ENCODE data around the gene ATP5MG. TPM values are rescaled to one million over a fixed set of nuclear protein-coding genes. Genes with fewer than 3 reads are reported as not detected.

Gene ATP5MG, protein sequence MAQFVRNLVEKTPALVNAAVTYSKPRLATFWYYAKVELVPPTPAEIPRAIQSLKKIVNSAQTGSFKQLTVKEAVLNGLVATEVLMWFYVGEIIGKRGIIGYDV
- total RNA-seq: 21.0 and 34.8 TPM in 2 replicates

DNA sequence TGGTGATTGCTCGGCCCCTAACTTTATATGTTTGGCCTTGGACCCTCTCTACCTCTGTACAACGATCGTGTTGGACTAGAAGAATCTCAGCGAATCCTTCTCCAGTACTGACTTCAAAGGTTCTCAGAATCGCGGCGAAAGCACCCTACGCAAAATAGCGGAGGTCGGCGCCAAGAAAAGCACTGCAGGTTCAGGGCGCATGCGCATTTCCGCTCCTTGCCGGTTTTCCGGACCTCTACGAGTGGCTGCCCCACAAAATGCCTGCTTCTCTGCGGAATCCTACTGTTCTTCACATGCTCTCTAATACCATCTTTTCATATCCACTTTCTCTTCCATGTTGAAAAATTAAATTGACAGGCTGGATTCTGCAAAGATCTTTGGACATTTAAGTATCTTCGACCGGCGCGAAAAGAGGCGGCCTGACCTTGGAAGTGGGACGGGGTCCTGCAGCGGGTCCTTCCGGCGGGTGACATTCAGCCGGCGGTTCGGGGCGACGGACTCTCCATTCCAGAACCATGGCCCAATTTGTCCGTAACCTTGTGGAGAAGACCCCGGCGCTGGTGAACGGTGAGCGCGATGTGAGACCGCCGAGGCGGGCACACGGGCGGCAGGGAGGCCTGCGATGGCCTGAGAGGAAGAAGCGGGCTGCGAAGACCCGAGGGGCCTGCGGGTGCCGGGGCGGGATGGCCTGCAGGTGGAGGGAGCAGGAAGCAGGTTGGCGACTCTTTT lies at the start of gene ATP5MG:
TSS of gene ATP5MG (plus strand) at position 456 of the 729 bp plus-strand sequence. CDS start at position 516, 60 bp downstream.

DNA sequence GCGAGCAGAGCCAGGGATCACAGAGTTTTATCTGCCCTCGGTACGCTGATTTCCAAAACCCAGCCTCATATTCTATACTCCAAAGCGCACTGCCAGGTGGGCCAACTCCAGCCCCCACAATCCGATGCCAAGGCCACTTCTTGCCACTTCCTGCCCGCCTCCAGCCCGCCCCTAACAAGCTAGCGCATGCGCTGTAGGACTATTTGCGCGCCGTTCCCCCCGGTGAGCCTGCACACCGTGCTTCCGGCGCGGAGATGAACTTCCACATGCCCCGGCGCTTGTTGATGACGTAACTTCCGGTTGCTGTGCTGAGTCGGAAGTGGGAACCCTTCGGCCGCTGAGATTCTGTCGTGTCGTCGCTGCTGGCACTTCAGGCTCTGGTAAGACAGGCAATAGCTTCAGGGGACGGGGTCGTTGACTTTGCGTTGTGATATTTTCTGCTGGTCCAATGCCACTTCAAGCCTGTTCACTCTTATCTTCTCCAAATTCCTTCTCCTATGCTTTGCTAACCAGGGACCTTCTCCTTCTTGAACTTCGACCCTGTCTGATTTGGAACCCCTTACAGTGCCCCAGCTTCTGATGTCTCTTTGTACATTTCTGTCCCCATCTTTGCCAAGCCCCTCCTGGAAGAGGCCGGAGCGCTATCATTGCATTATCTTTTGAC lies 42.0 kb upstream of the ATP5MG start, which contains the start of gene UBE4A:
TSS of gene UBE4A (plus strand) at position 306 of the 664 bp plus-strand sequence. CDS start 5,481 bp downstream, outside the sequence.

DNA sequence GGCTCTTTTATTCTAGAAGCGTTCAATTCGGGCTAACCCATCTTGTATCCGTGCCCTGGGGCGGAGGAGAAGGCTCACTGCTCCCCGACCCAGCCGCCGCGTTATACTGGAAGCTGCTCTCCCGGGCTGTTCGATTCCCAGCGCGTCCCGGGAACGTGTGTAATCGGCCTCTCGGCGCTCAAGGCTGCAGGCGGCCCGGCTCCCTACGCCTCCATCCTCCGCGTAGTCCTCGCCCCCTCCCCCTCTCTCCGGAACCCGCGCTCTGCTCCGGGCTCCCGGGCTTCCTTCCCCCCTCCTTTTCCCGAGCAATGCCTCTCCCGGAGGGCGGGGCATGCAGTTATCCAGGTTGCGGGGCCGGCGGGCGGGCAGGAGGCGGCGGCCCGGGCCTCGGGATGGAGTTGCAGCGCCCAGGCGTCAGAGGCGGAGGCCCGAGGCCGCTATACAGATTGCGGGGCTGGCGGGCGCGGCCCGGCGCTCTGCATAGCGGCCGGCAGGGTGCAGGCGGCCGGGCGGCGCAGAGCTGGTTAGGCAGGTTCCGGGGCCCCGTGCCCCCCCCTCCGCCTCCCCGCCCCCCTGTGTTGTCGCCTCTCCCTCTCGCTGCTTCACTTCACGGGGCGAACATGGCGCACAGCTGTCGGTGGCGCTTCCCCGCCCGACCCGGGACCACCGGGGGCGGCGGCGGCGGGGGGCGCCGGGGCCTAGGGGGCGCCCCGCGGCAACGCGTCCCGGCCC lies 34.7 kb downstream of the ATP5MG start, which contains the start of gene KMT2A:
TSS of gene KMT2A (plus strand) at position 600 of the 732 bp plus-strand sequence. CDS start at position 621, 21 bp downstream.

Other genes with a start within 250 kb of the ATP5MG start
- 0.44 and 0.83 TPM in 2 replicates for gene SCN4B, start 248.8 kb upstream of the ATP5MG start, total RNA-seq
- gene SCN2B, start 225.0 kb upstream of the ATP5MG start, total RNA-seq: under 0.01 and 0.99 TPM in 2 replicates
- not detected in 2 replicates for gene JAML, start 176.6 kb upstream of the ATP5MG start, total RNA-seq
- gene MPZL3, start 149.2 kb upstream of the ATP5MG start, total RNA-seq: 0.17 and 0.29 TPM in 2 replicates
- gene MPZL2, start 137.3 kb upstream of the ATP5MG start, total RNA-seq: 0.73 TPM in 1 of 2 replicates, not detected in the other
- not detected in 2 replicates for gene CD3E, start 96.9 kb upstream of the ATP5MG start, total RNA-seq
- not detected in 2 replicates for gene CD3D, start 58.9 kb upstream of the ATP5MG start, total RNA-seq
- not detected in 2 replicates for gene CD3G, start 57.3 kb upstream of the ATP5MG start, total RNA-seq
- 47.6 and 48.0 TPM in 2 replicates for gene UBE4A, start 42.0 kb upstream of the ATP5MG start, total RNA-seq
- gene KMT2A, start 34.9 kb downstream of the ATP5MG start, total RNA-seq: 30.3 and 48.0 TPM in 2 replicates
- 0.15 and 1.3 TPM in 2 replicates for gene TTC36, start 125.9 kb downstream of the ATP5MG start, total RNA-seq
- gene TMEM25, start 129.6 kb downstream of the ATP5MG start, total RNA-seq: 8.6 and 22.7 TPM in 2 replicates
- 33.6 and 36.8 TPM in 2 replicates for gene IFT46, start 164.3 kb downstream of the ATP5MG start, total RNA-seq
- gene ARCN1, start 170.8 kb downstream of the ATP5MG start, total RNA-seq: 138 and 147 TPM in 2 replicates
- gene PHLDB1, start 206.0 kb downstream of the ATP5MG start, total RNA-seq: 77.2 and 103 TPM in 2 replicates